Astrocyte (in vitro differentiated cells and primary cell): Measurements from ENCODE around the gene PSMC4.

Experiments used
- EZH2 ChIP-seq: IDR thresholded peaks from 2 replicates; pipeline ENCODE4 v1.6.1; 2012; ENCODE audit warnings: mild to moderate bottlenecking, low read length, inconsistent platforms; ENCODE audit not compliant: insufficient read depth
- TF ChIP-seq, protein P1 (sequence below): IDR thresholded peaks from 2 replicates; pipeline ENCODE4 v1.5.1; 2011; ENCODE audit warnings: low read depth, mild to moderate bottlenecking, inconsistent platforms, low read length, moderate library complexity; ENCODE audit not compliant: insufficient read depth

DNA sequence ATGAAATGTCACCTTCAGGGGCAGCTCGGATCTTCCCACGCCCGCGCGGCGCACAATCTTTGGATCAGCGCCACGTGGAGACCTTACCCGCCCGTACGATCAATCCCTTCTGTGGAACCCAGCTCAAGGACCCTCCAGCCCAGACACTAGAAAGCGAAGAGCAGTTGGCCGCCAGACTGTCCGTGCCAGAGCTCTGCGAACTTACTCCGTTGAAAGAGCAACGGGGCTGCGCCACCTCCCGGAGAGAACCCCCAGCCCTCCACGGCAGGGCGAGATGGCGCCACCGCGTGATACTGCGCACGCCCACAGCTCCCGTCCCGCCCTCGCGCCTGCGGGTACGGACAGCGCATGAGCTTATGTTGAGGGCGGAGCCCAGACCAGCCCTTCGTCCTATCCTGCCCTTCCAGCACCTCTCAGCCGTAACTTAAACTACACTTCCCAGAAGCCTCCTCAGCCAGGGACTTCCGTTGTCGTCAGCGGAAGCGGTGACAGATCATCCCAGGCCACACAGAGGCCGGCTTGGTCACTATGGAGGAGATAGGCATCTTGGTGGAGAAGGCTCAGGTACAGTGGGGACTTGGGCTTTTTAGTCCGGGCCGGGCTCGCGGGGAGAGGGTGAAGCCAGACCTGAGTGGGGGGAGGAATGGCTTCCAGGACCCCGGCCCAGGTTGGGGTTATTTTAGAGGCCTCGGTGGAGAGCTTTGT, at the start of gene PSMC4:
- TF ChIP-seq EZH2 = no peak
- TF ChIP-seq, protein P1, sequence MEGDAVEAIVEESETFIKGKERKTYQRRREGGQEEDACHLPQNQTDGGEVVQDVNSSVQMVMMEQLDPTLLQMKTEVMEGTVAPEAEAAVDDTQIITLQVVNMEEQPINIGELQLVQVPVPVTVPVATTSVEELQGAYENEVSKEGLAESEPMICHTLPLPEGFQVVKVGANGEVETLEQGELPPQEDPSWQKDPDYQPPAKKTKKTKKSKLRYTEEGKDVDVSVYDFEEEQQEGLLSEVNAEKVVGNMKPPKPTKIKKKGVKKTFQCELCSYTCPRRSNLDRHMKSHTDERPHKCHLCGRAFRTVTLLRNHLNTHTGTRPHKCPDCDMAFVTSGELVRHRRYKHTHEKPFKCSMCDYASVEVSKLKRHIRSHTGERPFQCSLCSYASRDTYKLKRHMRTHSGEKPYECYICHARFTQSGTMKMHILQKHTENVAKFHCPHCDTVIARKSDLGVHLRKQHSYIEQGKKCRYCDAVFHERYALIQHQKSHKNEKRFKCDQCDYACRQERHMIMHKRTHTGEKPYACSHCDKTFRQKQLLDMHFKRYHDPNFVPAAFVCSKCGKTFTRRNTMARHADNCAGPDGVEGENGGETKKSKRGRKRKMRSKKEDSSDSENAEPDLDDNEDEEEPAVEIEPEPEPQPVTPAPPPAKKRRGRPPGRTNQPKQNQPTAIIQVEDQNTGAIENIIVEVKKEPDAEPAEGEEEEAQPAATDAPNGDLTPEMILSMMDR = peak; percentile 42
